ENCODE data around the gene ACTR6. TPM values are rescaled to one million over a fixed set of nuclear protein-coding genes. Genes with fewer than 3 reads are reported as not detected.
"Not testable (repeated sequence)": the region's sequence is repeated elsewhere in the genome, so short reads cannot be mapped to it uniquely, and the experiment has no call there.

Gene ACTR6
- total RNA-seq, 2 experiments from 2014 or later = 21.3 to 21.8 TPM

DNA sequence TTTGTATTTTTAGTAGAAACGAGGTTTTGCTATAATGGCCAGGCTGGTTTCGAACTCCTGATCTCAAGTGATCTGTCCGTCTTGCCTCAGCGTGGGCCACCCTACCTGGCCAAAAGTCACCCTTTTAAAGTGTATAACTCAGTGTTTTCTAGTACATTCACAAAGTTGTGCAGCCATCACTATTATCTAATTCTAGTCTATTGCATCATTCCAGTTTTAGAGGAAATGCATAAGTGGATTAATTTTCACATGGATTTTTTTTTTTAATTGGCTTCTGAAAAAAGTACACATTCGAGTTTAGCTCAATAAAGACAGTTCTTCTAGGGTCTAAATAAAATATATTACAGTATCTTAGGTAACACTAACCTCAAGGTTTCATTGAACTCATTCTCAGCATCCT, 62.5 kb downstream of the ACTR6 start:
- peaks cover 19% of the 10 kb centered on the region for H3K4me1 Mint-ChIP-seq (ENCODE audit: low read depth)
- intact Hi-C loops (cut with DNase I, micrococcal nuclease) = loop anchor here in 1 of 2 experiments (10.0 kb wide), 2 partner anchors 1562 to 1618 kb away; partner anchors contain the start of genes APAF1 and IKBIP

DNA sequence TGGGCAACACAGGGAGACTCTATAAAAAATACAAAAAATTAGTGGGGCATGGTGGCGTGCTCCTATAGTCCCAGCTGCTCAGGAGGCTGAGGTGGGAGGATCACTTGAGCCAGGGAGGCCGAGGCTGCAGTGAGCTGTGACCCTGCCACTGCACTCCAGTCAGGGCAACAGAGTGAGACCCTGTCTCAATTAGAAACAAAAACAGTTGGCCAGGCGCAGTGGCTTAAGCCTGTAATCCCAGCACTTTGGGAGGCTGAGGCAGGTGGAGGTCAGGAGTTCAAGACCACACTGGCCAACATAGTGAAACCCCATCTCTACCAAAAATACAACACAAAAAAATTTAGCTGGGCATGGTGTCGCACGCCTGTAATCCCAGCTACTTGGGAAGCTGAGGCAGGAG, 64.5 kb downstream of the ACTR6 start:
- POLR2A ChIA-PET = interaction anchor here (3.4 kb wide), 1 partner anchor 64 kb away, joined by 72 read pairs; the partner anchor contains the start of gene ACTR6
- H3K4me3 Mint-ChIP-seq; CTCF ChIA-PET; DNase-seq; H3K27me3 ChIP-seq (ENCODE audit: control insufficient read depth in 1 of 2, insufficient read depth in 2 of 2, low read length in 2 of 2); H3K4me3 ChIP-seq (ENCODE audit: low read length); H3K9me3 ChIP-seq (ENCODE audit: control insufficient read depth in 1 of 2, insufficient read depth in 1 of 2, low read length in 2 of 2); ATAC-seq (ENCODE audit: poor library complexity); H3K9me3 Mint-ChIP-seq; H3K27ac ChIP-seq (ENCODE audit: low read depth in 1 of 2, low read length in 2 of 2); H3K36me3 ChIP-seq (ENCODE audit: insufficient read depth, low read length); H3K27me3 Mint-ChIP-seq: not testable (repeated sequence)
- H3K4me1 ChIP-seq (ENCODE audit: insufficient read depth, low read length) = peaks cover 12% of the 10 kb centered on the region
- intact Hi-C loops (cut with DNase I, micrococcal nuclease) = loop anchor here (2.0 to 10.0 kb wide), 5 partner anchors 120 to 1797 kb away; partner anchors contain the start of genes APAF1 (in 1 of the 2), BLTP3B (in 1 of the 2), IKBIP (in 1 of the 2) and WASHC3 (in 1 of the 2)
- Mint-ChIP-seq H3K36me3 (ENCODE audit: low read depth) (peaks cover 13% of the 10 kb centered on the region), H3K4me1 (ENCODE audit: low read depth) (peaks cover 35% of the 10 kb centered on the region), H3K27ac (peak overlapping the region; percentile 22)

More for the DNA sequence above, 62.5 kb downstream of the ACTR6 start:
- H3K36me3 ChIP-seq (ENCODE audit: insufficient read depth, low read length) = no peaks in the 10 kb centered on the region
- no peak for DNase-seq
- Mint-ChIP-seq H3K9me3 (no peaks in the 10 kb centered on the region), H3K4me3 (no peak overlapping the region), H3K36me3 (ENCODE audit: low read depth) (peaks cover 13% of the 10 kb centered on the region), H3K27me3 (no peaks in the 10 kb centered on the region), H3K27ac (no peak overlapping the region)
- ChIA-PET POLR2A (interaction anchor here (1.4 kb wide), 1 partner anchor 63 kb away, joined by 4 read pairs; the partner anchor contains the start of gene ACTR6), CTCF (no interaction called here)
- H3K9me3 ChIP-seq (ENCODE audit: control insufficient read depth in 1 of 2, insufficient read depth in 1 of 2, low read length in 2 of 2) = no peaks in the 10 kb centered on the region
- TF ChIP-seq, protein P1, sequence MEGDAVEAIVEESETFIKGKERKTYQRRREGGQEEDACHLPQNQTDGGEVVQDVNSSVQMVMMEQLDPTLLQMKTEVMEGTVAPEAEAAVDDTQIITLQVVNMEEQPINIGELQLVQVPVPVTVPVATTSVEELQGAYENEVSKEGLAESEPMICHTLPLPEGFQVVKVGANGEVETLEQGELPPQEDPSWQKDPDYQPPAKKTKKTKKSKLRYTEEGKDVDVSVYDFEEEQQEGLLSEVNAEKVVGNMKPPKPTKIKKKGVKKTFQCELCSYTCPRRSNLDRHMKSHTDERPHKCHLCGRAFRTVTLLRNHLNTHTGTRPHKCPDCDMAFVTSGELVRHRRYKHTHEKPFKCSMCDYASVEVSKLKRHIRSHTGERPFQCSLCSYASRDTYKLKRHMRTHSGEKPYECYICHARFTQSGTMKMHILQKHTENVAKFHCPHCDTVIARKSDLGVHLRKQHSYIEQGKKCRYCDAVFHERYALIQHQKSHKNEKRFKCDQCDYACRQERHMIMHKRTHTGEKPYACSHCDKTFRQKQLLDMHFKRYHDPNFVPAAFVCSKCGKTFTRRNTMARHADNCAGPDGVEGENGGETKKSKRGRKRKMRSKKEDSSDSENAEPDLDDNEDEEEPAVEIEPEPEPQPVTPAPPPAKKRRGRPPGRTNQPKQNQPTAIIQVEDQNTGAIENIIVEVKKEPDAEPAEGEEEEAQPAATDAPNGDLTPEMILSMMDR (IDR thresholded peaks at IDR 0.05) = no peak
- no peaks in the 10 kb centered on the region for H3K27me3 ChIP-seq (ENCODE audit: control insufficient read depth in 1 of 2, insufficient read depth in 2 of 2, low read length in 2 of 2)
- no peak overlapping the region for H3K4me3 ChIP-seq (ENCODE audit: low read length)
- no peak overlapping the region for H3K27ac ChIP-seq (ENCODE audit: low read depth in 1 of 2, low read length in 2 of 2)
- ATAC-seq (ENCODE audit: poor library complexity) = no peak
- peaks cover 6% of the 10 kb centered on the region for H3K4me1 ChIP-seq (ENCODE audit: insufficient read depth, low read length)

DNA sequence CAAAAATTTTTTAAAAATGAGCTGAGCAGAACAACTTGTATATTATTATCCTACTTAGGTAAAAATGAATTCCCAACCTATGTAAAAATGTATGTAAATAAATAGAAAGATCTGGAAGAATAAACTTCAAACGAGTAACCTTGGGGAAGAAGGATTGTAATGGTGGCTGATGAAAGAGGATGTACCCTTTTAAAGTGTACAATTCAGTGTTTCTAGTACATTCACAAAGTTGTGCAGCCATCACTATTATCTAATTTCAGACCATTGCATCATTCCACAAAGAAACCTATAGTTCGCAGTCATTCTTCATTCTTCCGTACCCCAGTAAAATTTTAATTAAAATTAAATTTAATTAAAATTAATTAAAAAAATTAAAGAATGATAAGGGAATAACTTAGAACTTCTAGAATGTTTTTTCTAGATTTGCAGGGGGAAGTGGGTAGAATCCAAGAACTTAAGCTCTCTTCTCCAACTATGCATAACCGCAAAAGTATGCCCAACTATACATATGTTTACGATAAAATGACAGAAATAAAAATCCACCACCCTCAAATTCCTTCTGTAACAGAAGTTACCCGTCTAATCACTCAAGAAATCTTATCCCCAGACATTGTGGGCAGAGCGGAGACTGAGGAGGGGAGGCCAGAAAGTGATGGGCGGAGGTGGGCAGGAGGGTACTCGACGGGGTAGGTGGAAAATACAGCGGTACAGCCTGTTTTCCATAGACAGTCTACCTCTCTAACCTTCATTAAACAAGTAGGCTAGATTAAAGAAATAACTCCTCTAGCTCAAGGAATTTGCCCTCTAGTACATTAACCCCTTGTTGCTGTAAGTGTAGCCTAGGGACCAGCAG, 65.3 kb downstream of the ACTR6 start:
- POLR2A ChIA-PET = interaction anchor here (0.9 to 3.4 kb wide), 8 partner anchors 9 to 1014 kb away, joined by 3 to 72 read pairs (median 4); partner anchors contain the start of genes ACTR6 and UTP20
- TF ChIP-seq, protein P1 (IDR thresholded peaks at IDR 0.05) = no peak
- Mint-ChIP-seq H3K36me3 (ENCODE audit: low read depth) (peaks cover 13% of the 10 kb centered on the region), H3K4me3 (peak overlapping the region; percentile 98), H3K9me3 (no peaks in the 10 kb centered on the region), H3K27me3 (no peaks in the 10 kb centered on the region), H3K4me1 (ENCODE audit: low read depth) (peaks cover 35% of the 10 kb centered on the region), H3K27ac (peak overlapping the region; percentile 96)
- Histone ChIP-seq H3K4me3 (ENCODE audit: low read length) (peak overlapping the region; percentile 85), H3K27me3 (ENCODE audit: control insufficient read depth in 1 of 2, insufficient read depth in 2 of 2, low read length in 2 of 2) (no peaks in the 10 kb centered on the region), H3K4me1 (ENCODE audit: insufficient read depth, low read length) (peaks cover 12% of the 10 kb centered on the region), H3K27ac (ENCODE audit: low read depth in 1 of 2, low read length in 2 of 2) (peak overlapping the region in 1 of 2 donors; percentile 38), H3K9me3 (ENCODE audit: control insufficient read depth in 1 of 2, insufficient read depth in 1 of 2, low read length in 2 of 2) (no peaks in the 10 kb centered on the region), H3K36me3 (ENCODE audit: insufficient read depth, low read length) (no peaks in the 10 kb centered on the region)
- no peak for DNase-seq
- intact Hi-C loops (cut with DNase I, micrococcal nuclease) = loop anchor here (2.0 to 10.0 kb wide), 7 partner anchors 65 to 1796 kb away; partner anchors contain the start of genes ACTR6 (in 1 of the 2), APAF1 (in 1 of the 2), BLTP3B (in 1 of the 2) and IKBIP (in 1 of the 2)
- ATAC-seq (ENCODE audit: poor library complexity) = no peak
- CTCF ChIA-PET = interaction anchor here (0.9 kb wide), 1 partner anchor 111 kb away, joined by 3 read pairs; no protein-coding TSS in a partner anchor
